HepG2 (cell line): Measurements from ENCODE around the gene CDCA5. TPM values are rescaled to one million over a fixed set of nuclear protein-coding genes. Genes with fewer than 3 reads are reported as not detected.

Source experiments
- ARID4A ChIP-seq: sonication (generic); formaldehyde crosslinking; IDR thresholded peaks from 2 replicates; pipeline ENCODE4 v1.5.0; 2020; ENCODE audit warnings: mild to moderate bottlenecking, missing genetic modification reagents, borderline replicate concordance
- FOSL2 ChIP-seq: sonication (generic); formaldehyde crosslinking; IDR thresholded peaks from 2 replicates; pipeline ENCODE4 v1.4.0; 2020; ENCODE audit warnings: missing genetic modification reagents
- HIC2 ChIP-seq: sonication (generic); formaldehyde crosslinking; IDR thresholded peaks from 2 replicates; pipeline ENCODE4 v1.9.0; 2022; ENCODE audit warnings: low read depth, missing genetic modification reagents
- HMGXB4 ChIP-seq, 2 experiments: sonication (generic) in 1 of 2; formaldehyde crosslinking in 1 of 2; IDR thresholded peaks; 2 replicates each; pipeline versions ENCODE4 v1.4.0 to v1.6.1; 2018 to 2020; ENCODE audit warnings: missing genetic modification reagents in 2 of 2, borderline replicate concordance in 1 of 2, low read depth in 1 of 2, mild to moderate bottlenecking in 1 of 2, missing biosample characterization in 1 of 2
- NFE2L1 ChIP-seq: sonication (generic); formaldehyde crosslinking; IDR thresholded peaks from 2 replicates; pipeline ENCODE4 v1.4.0; 2020; ENCODE audit warnings: missing genetic modification reagents, mild to moderate bottlenecking, borderline replicate concordance
- NR0B2 ChIP-seq: sonication (generic); formaldehyde crosslinking; IDR thresholded peaks from 2 replicates; pipeline ENCODE4 v1.4.0; 2020; ENCODE audit warnings: mild to moderate bottlenecking, missing genetic modification reagents
- SMC3 ChIP-seq: IDR thresholded peaks from 2 replicates; pipeline ENCODE4 v1.6.1; 2011; ENCODE audit warnings: low read length, improper control_type of control experiment
- TERF1 ChIP-seq: sonication (generic); formaldehyde crosslinking; IDR thresholded peaks from 2 replicates; pipeline ENCODE4 v1.8.0; 2022; ENCODE audit warnings: mild to moderate bottlenecking, missing genetic modification reagents, moderate library complexity
- XRCC5 ChIP-seq: fragments of 200-400 bp; formaldehyde crosslinking; optimal IDR thresholded peaks from 2 replicates; pipeline ENCODE3; 2017; ENCODE audit warnings: mild to moderate bottlenecking, low read length
- ZNF160 ChIP-seq: sonication (generic); formaldehyde crosslinking; IDR thresholded peaks from 2 replicates; pipeline ENCODE4 v1.8.0; 2022; ENCODE audit warnings: mild to moderate bottlenecking, inconsistent platforms, missing genetic modification reagents
- ZNF280B ChIP-seq: sonication (generic); formaldehyde crosslinking; IDR thresholded peaks from 2 replicates; pipeline ENCODE4 v1.5.0; 2020; ENCODE audit warnings: missing genetic modification reagents, mild to moderate bottlenecking, borderline replicate concordance
- ZNF574 ChIP-seq: sonication (generic); formaldehyde crosslinking; IDR thresholded peaks from 2 replicates; pipeline ENCODE4 v1.4.0; 2020; ENCODE audit warnings: missing genetic modification reagents
- ZNF737 ChIP-seq: sonication (generic); formaldehyde crosslinking; IDR thresholded peaks from 2 replicates; pipeline ENCODE4 v1.5.0; 2020; ENCODE audit warnings: missing genetic modification reagents, mild to moderate bottlenecking, borderline replicate concordance
- ZNF883 ChIP-seq: sonication (generic); formaldehyde crosslinking; IDR thresholded peaks from 2 replicates; pipeline ENCODE4 v1.5.1; 2020; ENCODE audit warnings: mild to moderate bottlenecking, missing genetic modification reagents; ENCODE audit errors: not compliant biosample characterization
- polyA plus RNA-seq, 8 experiments: library from polyadenylated mRNA; depleted of rRNA in 3 of 8; stranded (reverse) in 7 of 8; unstranded in 1 of 8; fragments of >200 nt; fragmentation: Illumina TruSeq in 4 of 8; extraction: Trizol in 4 of 8; gene quantifications; 2 replicates each; pipeline versions ENCODE4 v1.2.1 to v1.2.3, GENCODE V29; 2011 to 2016; ENCODE audit warnings: low read depth in 4 of 8, missing spikeins in 1 of 8, mixed read lengths in 1 of 8; ENCODE audit not compliant: insufficient read depth in 1 of 8
- total RNA-seq, 5 experiments: library from RNA; depleted of rRNA; stranded (reverse); fragments of >200 nt; fragmentation: Illumina TruSeq; extraction: Trizol; gene quantifications; 2 replicates each; pipeline ENCODE4 v1.2.3, GENCODE V29; 2016; ENCODE audit warnings: low read depth in 1 of 5

CDCA5 gene
- total and polyA plus RNA-seq, 2 of the 13 experiments (the other 11 are each of a cell fraction or from before 2014, with no cell fraction given): 13.5 to 50.6 TPM

- TF ChIP-seq NR0B2 (CRISPR knock-in tag) (no peak), ARID4A (0 out of 2 replicates have a peak, but pooled peaks have one; percentile 17), ZNF883 (CRISPR knock-in tag) (no peak), HMGXB4 (CRISPR knock-in tag; IDR thresholded peaks at IDR 0.05; ENCODE audit: borderline replicate concordance in 1 of 2, low read depth in 1 of 2) (peak in 1 of 2 experiments; percentile 62; a peak in 1 of 4 replicates), TERF1 (CRISPR knock-in tag) (no peak), FOSL2 (CRISPR knock-in tag) (0 out of 2 replicates have a peak, but pooled peaks have one; percentile 27), HIC2 (no peak), ZNF160 (no peak), ZNF737 (no peak), SMC3 (peak; percentile 83), XRCC5 (peak; percentile 62), ZNF574 (CRISPR knock-in tag) (no peak), ZNF280B (no peak), NFE2L1 (CRISPR knock-in tag) (no peak)
Measured at GRCh38 chr11:65078151-65078550, 5.7 kb downstream of the CDCA5 start (continued).
